GM19099 (cell line): ENCODE measurements around the gene CUL4B.

Experiments
- POLR2A ChIP-seq: IDR thresholded peaks from 3 replicates; pipeline ENCODE4 v1.6.1; 2011; ENCODE audit warnings: low read depth; ENCODE audit not compliant: insufficient read length; ENCODE audit errors: extremely low read depth

Gene CUL4B

DNA sequence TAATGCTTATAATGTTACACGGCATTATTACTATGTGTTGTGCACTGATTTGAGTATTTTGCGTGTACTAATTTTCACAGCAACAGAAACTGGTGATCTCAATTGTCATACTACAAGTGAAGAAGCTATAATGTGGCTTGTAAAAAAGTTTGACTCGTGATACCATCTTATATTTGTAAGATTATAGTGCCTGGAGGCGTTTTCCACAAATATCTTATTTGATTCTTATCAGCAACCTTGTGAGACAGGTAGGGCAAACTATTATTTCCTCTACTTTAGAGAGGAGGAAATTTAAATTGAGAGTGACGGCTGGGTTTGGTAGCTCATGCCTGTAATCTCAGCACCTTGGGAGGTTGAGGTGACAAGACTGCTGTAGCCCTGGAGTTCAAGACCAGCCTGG is 4.5 kb downstream of the CUL4B start:
- no peak for TF ChIP-seq POLR2A

GRCh38 chrX:120549483-120550452 is 11.0 kb downstream of the CUL4B start:
- TF ChIP-seq POLR2A, result no peak

DNA sequence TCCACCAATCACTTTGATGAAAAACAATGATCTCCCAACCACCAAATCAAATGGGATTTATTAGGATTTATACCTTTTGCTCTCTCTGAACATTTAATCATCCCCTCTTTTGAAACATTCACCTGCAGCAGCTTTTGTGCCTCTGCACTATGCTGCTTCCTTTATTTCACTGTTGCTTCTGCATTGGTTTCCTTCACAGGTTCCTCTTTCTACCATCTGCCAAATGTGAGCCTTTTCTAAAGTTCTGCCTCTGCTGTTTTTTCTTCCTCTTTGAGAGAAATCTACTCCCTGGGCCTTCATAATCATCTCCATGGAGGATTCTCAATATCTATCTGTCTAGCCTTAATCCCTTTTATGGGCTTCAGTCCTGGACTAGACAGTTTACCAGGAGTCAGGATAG is 24.7 kb downstream of the CUL4B start:
- TF ChIP-seq POLR2A, result no peak

GRCh38 chrX:120534413-120535205 is 26.2 kb downstream of the CUL4B start:
- TF ChIP-seq POLR2A, result no peak

- no peak for TF ChIP-seq POLR2A
These were observed 37.9 kb downstream of the CUL4B start for GRCh38 chrX:120522820-120523219.

GRCh38 chrX:120517936-120518335 is 42.8 kb downstream of the CUL4B start:
- TF ChIP-seq POLR2A, result no peak

DNA sequence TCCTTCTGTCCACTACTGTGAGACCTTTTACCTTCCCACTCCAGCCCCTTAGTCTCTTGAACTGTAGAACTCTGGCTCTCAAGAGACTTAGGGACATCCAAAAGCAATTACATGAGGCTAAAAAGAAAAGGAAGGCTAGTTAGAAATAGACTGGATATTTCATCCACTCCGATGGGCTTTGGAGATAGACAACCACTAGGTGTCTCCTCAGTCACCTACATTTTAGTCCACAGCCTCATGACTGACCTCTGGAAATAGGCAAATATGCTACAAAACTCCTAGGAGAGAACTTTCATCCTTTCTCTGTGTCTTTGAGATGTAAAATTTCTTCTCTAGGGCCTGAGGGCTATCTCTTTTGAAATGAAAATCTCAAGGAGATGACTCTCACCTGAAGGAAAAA is 46.5 kb downstream of the CUL4B start:
- TF ChIP-seq POLR2A, result no peak

- TF ChIP-seq POLR2A, result no peak
These were observed 48.1 kb downstream of the CUL4B start for GRCh38 chrX:120512627-120513026.

DNA sequence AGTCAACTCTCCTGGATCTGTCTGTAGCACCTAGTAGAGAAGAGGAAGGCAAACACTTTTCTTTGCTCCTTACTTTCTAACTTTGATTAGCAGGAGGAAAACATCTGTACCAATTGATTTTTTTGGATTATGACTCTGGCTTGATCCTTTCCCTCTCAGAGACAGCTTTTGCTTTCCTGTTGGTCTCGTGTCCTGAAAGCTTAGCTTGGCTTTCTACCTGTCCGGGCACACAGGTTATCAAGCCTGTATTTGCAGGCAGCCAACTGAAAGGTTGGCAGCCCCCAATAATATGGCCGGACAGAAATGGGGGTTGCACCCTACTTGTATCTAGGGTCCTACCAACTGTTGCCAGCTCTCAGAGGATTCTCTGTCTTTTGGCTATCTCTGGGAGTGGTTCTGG is 48.5 kb downstream of the CUL4B start:
- no peak for TF ChIP-seq POLR2A

DNA sequence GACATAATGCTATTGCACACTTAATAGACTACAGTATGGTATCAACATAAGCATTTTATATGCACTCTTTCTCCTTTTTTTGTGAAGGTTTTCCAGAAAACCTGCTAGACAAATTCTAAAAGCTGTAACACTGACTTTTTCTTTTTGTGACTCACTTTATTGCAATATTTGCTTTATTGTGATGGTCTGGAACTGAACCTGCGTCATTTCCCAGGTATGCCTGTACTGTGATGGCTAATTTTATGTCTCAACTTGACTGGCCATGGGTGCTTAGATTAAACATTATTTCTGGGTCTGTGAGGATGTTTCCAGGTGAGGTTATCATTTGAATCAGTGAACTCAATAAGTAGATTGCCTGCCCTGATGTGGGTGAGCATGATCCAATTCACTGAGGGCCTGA is 56.2 kb downstream of the CUL4B start:
- TF ChIP-seq POLR2A, result no peak

DNA sequence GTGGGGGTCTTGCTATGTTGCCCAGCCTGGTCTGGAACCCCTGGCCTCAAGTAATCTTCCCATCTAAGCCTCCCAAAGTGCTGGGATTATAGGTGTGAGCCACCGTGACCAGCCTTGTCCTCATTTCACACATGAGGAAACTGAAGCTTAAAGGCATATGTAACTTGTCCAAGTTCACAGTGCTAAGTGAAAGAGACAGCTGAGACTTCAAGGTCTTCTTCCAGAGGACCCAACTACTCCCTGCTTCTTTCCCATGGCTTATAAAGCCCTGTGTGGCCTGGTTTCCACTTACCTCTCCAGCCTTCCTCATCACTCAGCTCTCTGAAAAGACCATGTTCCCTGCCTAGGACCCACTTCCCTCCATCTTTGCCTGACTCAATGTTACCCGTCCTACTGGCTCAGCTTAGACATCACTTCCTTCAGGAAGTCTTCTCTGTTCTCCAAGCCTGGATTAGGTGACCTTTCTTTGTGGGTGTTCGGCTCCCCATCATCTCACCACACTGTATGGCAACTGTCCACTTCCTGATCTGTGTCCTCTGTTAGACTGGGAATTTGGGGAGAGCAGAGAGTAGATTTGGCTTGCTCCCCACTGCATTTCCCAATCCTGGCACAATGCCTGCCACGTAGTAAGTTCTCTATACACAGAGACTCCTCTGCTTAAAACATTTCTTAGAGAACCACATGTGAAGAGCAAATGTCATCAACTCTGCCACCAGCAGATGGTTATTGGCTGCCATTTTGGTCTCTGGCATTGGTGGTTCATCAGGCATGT is 61.3 kb downstream of the CUL4B start:
- TF ChIP-seq POLR2A, result no peak

DNA sequence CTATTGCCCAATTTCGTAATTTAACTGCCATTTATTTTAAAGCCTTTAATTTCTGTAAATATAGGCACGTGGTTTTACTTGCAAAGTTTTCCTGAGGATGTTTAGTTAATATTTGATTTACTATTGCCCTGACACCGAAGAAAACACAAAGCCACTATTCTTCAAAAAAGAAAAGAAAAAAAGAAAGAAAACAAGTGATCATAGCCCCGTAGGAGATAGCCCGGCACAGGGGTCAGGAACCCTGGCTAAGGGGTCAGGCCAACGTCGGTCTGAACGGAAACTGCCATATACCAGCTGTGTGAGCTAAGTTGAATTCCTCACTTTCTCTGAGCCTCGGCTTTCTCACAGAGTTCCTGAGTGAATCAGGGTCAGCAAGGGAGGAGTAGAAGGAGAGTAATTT is 74.0 kb downstream of the CUL4B start:
- no peak for TF ChIP-seq POLR2A

GRCh38 chrX:120485638-120486520 is 74.9 kb downstream of the CUL4B start:
- TF ChIP-seq POLR2A, result peak; percentile 34

- TF ChIP-seq POLR2A, result no peak
These were observed 75.5 kb downstream of the CUL4B start for GRCh38 chrX:120485315-120485637.
